Panc1 (cell line): ENCODE results near the gene VIPR2.

Source experiments
- CTCF ChIP-seq: fragments of 450-650 bp; IDR thresholded peaks from 2 replicates; pipeline ENCODE4 v1.5.1; 2017; ENCODE audit warnings: mild to moderate bottlenecking
- TCF7L2 ChIP-seq: IDR thresholded peaks from 2 replicates; pipeline ENCODE4 v1.6.1; 2011; ENCODE audit warnings: mild to moderate bottlenecking, low read depth, low read length, inconsistent platforms

GRCh38 chr7:159188011-159188410 is 43.3 kb upstream of the VIPR2 start:
- TF ChIP-seq CTCF (no peak), TCF7L2 (no peak)
